Stimulated activated CD4-positive, alpha-beta T cell treated with anti-CD3 and anti-CD28 coated beads, TNF-alpha, amount 100 ng/mL, for 1 hour (primary cell): ENCODE results near the gene SPG7.

ENCODE experiments used
- DNase-seq, 3 donors: peaks; one replicate each; pipeline ENCODE4 v3.0.0-alpha.2; 2020; ENCODE audit warnings: low read depth in 3 of 3, low spot score in 1 of 3

The SPG7 gene

GRCh38 chr16:89510526-89510925 is 2.3 kb downstream of the SPG7 start:
- DNase-seq: no peak

- no peak for DNase-seq
Observed at GRCh38 chr16:89511374-89511773, 3.2 kb downstream of the SPG7 start.

GRCh38 chr16:89512453-89512852 is 4.2 kb downstream of the SPG7 start:
- DNase-seq: no peak

GRCh38 chr16:89517128-89517527 is 8.9 kb downstream of the SPG7 start:
- no peak for DNase-seq

GRCh38 chr16:89519881-89520280 is 11.7 kb downstream of the SPG7 start:
- DNase-seq: no peak

GRCh38 chr16:89522287-89522686 is 14.1 kb downstream of the SPG7 start:
- DNase-seq: no peak

- DNase-seq: no peak
Observed at GRCh38 chr16:89523680-89524344, 15.6 kb downstream of the SPG7 start.

- DNase-seq: no peak
Observed at GRCh38 chr16:89525146-89525913, 17.1 kb downstream of the SPG7 start.

- no peak for DNase-seq
Observed at GRCh38 chr16:89529097-89529496, 20.9 kb downstream of the SPG7 start.

- no peak for DNase-seq
Observed at GRCh38 chr16:89530401-89531381, 22.5 kb downstream of the SPG7 start.

- DNase-seq: no peak
Observed at GRCh38 chr16:89531821-89532526, 23.8 kb downstream of the SPG7 start.

GRCh38 chr16:89534252-89534756 is 26.1 kb downstream of the SPG7 start:
- peak in 2 of 3 donors; percentile 18 to 19 for DNase-seq

GRCh38 chr16:89536371-89536770 is 28.2 kb downstream of the SPG7 start:
- no peak for DNase-seq

GRCh38 chr16:89536886-89537548 is 28.8 kb downstream of the SPG7 start:
- no peak for DNase-seq

GRCh38 chr16:89537549-89537925 is 29.3 kb downstream of the SPG7 start:
- DNase-seq: no peak

GRCh38 chr16:89538286-89538685 is 30.1 kb downstream of the SPG7 start:
- no peak for DNase-seq

- DNase-seq: no peak
Observed at GRCh38 chr16:89540557-89540956, 32.4 kb downstream of the SPG7 start.

- no peak for DNase-seq
Observed at GRCh38 chr16:89541792-89542191, 33.6 kb downstream of the SPG7 start.

- DNase-seq: no peak
Observed at GRCh38 chr16:89544113-89544512, 35.9 kb downstream of the SPG7 start.

GRCh38 chr16:89544713-89545043 is 36.5 kb downstream of the SPG7 start:
- no peak for DNase-seq
